GM10248 (cell line): ENCODE data around the gene ZCRB1.
A peak's percentile ranks its signal among the peaks of the same experiment; 100 is the strongest.

ENCODE experiments used
- CTCF ChIA-PET: fragments of 300-600 bp; sonication (Branson Sonifier 250); formaldehyde crosslinking; extraction: SDS; loops from one replicate; lab custom pipeline; 2021; ENCODE audit warnings: antibody characterized with exemption; lab: Yijun Ruan, JAX
- POLR2A ChIA-PET: fragments of 350-650 bp; sonication (Branson Sonifier 250); formaldehyde crosslinking; extraction: SDS; loops from one replicate; lab custom pipeline; 2020; ENCODE audit warnings: antibody characterized with exemption; lab: Yijun Ruan, JAX
- DNase-seq: peaks from one replicate; pipeline ENCODE4 v3.0.0; 2012; ENCODE audit errors: extremely low spot score
- TF ChIP-seq, protein P1 (sequence below): IDR thresholded peaks from 2 replicates; pipeline ENCODE4 v1.5.1; 2012; ENCODE audit warnings: mild to moderate bottlenecking, low read depth; ENCODE audit errors: extremely low read depth, missing control alignments, control extremely low read depth

ZCRB1 gene

GRCh38 chr12:42315108-42315507, 10.8 kb downstream of the ZCRB1 start:
- ChIA-PET CTCF (interaction anchor here (1.2 kb wide), 1 partner anchor 213 kb away, joined by 3 read pairs; no protein-coding TSS in a partner anchor), POLR2A (no interaction called here)
- TF ChIP-seq, protein P1, sequence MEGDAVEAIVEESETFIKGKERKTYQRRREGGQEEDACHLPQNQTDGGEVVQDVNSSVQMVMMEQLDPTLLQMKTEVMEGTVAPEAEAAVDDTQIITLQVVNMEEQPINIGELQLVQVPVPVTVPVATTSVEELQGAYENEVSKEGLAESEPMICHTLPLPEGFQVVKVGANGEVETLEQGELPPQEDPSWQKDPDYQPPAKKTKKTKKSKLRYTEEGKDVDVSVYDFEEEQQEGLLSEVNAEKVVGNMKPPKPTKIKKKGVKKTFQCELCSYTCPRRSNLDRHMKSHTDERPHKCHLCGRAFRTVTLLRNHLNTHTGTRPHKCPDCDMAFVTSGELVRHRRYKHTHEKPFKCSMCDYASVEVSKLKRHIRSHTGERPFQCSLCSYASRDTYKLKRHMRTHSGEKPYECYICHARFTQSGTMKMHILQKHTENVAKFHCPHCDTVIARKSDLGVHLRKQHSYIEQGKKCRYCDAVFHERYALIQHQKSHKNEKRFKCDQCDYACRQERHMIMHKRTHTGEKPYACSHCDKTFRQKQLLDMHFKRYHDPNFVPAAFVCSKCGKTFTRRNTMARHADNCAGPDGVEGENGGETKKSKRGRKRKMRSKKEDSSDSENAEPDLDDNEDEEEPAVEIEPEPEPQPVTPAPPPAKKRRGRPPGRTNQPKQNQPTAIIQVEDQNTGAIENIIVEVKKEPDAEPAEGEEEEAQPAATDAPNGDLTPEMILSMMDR: no peak
- no peak for DNase-seq

- POLR2A ChIA-PET: no interaction called here
- no peak for DNase-seq
- TF ChIP-seq, protein P1: no peak
- CTCF ChIA-PET: interaction anchor here (1.3 kb wide), 1 partner anchor 8 kb away, joined by 4 read pairs; no protein-coding TSS in a partner anchor
Measured at GRCh38 chr12:42309996-42310395, 15.9 kb downstream of the ZCRB1 start.

GRCh38 chr12:42308390-42308789, 17.5 kb downstream of the ZCRB1 start:
- ChIA-PET CTCF (interaction anchor here (1.0 kb wide), 1 partner anchor 35 kb away, joined by 3 read pairs; no protein-coding TSS in a partner anchor), POLR2A (no interaction called here)
- DNase-seq: no peak
- TF ChIP-seq, protein P1: no peak

GRCh38 chr12:42306297-42306696, 19.6 kb downstream of the ZCRB1 start:
- ChIA-PET POLR2A (no interaction called here), CTCF (no interaction called here)
- DNase-seq: no peak
- TF ChIP-seq, protein P1: no peak

DNA sequence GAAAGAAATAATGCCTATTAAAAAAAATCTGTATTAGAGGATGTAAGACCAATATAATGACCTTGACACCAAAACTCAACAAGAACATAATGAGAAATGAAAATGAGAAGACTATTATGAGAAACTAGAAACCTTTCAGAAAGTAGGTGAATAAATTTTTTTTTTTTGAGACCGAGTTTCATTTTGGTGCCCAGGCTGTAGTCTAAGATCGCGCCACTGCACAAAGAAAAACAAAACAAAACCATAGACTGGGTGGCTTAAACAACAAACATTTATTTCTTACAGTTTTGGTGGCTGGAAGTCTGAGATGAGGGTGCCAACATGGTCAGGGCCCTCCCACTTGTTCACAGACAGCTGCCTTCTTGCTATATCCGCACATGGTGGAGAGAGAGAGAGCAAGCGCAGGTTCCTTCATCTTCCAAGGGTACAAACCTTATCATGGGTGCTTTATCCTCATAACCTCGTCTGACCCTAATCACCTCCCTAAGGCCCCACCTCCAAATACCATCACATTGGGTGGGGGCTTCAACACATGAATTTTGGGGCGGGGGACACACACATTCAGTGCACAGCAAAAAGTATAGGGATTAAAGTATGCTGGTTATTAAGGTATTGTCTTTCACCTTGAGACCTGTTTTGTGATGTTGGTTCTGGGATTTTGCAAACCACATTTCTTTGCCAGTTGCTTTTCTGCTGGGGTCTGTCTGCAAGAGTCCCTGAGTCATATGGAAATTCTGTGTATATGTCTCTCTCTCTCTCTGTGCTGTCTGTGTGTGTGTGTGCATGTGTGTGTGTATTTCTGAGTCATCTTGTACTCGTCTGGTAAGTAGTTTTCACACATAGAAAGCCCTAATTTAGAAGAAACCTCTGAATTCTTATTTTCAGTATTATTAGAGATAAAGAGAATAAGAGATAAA, 26.2 kb downstream of the ZCRB1 start:
- TF ChIP-seq, protein P1: no peak
- ChIA-PET POLR2A (no interaction called here), CTCF (interaction anchor here (1.4 kb wide), 2 partner anchors 10 to 63 kb away, joined by 3 read pairs; no protein-coding TSS in a partner anchor)
- peak; percentile 51 for DNase-seq

DNA sequence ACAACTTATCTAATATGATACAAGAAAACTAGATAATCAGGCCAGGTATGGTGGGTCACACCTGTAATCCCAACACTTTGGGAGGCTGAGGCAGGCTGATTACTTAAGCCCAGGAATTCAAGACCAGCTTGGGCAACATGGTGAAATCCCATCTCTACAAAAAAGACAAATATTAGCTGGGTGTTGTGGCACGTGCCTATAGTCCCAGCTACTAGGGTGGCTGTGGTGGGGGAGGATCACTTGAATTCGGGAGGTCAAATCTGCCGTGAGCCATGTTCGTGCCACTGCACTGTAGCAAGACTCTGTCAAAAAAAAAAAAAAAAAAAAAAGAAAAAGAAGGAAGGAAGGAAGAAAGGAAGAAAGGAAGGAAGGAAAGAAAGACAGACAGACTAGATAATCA, 27.0 kb downstream of the ZCRB1 start:
- POLR2A ChIA-PET: no interaction called here
- CTCF ChIA-PET: interaction anchor here (0.7 to 1.4 kb wide), 7 partner anchors 9 to 77 kb away, joined by 3 to 6 read pairs (median 3); no protein-coding TSS in a partner anchor
- no peak for DNase-seq
- TF ChIP-seq, protein P1: no peak
